Measurements from ENCODE around the gene MSL3B.

GRCh38 chr2:233850745-233851144, 17.4 kb downstream of the MSL3B start:
- TF ChIP-seq CTCF (IDR thresholded peaks at IDR 0.05; ENCODE audit: low read length), result no peak
- no peak for TF ChIP-seq EZH2phosphoT487 (IDR thresholded peaks at IDR 0.05; ENCODE audit: low read length)
